ENCODE measurements around the gene PRM1. TPM values are rescaled to one million over a fixed set of nuclear protein-coding genes. Genes with fewer than 3 reads are reported as not detected.

PRM1 gene
- total and polyA plus RNA-seq, 2 of the 8 experiments (the other 6 are each of a cell fraction or from before 2014, with no cell fraction given), result 0.54 to 0.82 TPM

- Histone ChIP-seq H3K14ac (ENCODE audit: insufficient read length) (no peak overlapping the region), H4K5ac (ENCODE audit: insufficient read length, low read depth, low read length) (no peak overlapping the region), H2BK12ac (ENCODE audit: low read depth, low read length) (no peak overlapping the region), H3K23ac (ENCODE audit: insufficient read length) (no peak overlapping the region), H3K18ac (ENCODE audit: extremely low read depth, low read length) (no peak overlapping the region), H3K56ac (replicated peaks; ENCODE audit: insufficient read length, low read depth, low read length) (no peak overlapping the region), H3K4me1 (replicated peaks in 1 of 4; ENCODE audit: control insufficient read depth in 3 of 4, insufficient read depth in 4 of 4, low read length in 3 of 4) (peaks cover 0 to 6% (median 3%) of the 10 kb centered on the region in 4 experiments; a peak in 2 of 7 replicates), H2BK5ac (ENCODE audit: low read depth, low read length) (no peak overlapping the region), H3K36me3 (ENCODE audit: control insufficient read depth in 2 of 4, insufficient read depth in 4 of 4, low read length in 3 of 4) (no peaks in the 10 kb centered on the region), H4K8ac (ENCODE audit: extremely low read depth, insufficient read depth, low read length) (no peak overlapping the region), H3K4me3 (ENCODE audit: extremely low read depth in 1 of 4, insufficient read depth in 2 of 4, low read depth in 3 of 4, low read length in 4 of 4) (no peak overlapping the region), H2AFZ (ENCODE audit: low read length) (no peak overlapping the region), H2BK20ac (ENCODE audit: low read length) (no peak overlapping the region), H3K79me1 (ENCODE audit: low read depth, low read length) (no peaks in the 10 kb centered on the region), H3K27me3 (replicated peaks in 1 of 4; ENCODE audit: control insufficient read depth in 3 of 4, extremely low read depth in 1 of 4, insufficient read depth in 3 of 4, low read length in 3 of 4) (no peaks in the 10 kb centered on the region), H3K9ac (replicated peaks in 1 of 4; ENCODE audit: extremely low read depth in 1 of 4, low read depth in 3 of 4, low read length in 3 of 4) (no peak overlapping the region), H3K27ac (ENCODE audit: low read depth, low read length) (no peak overlapping the region), H4K20me1 (replicated peaks in 1 of 2; ENCODE audit: control insufficient read depth in 1 of 2, insufficient read depth in 2 of 2, low read length in 2 of 2) (no peaks in the 10 kb centered on the region), H2BK120ac (replicated peaks; ENCODE audit: low read depth, low read length) (no peak overlapping the region), H2AK5ac (ENCODE audit: low read depth, low read length) (no peak overlapping the region), H2BK15ac (ENCODE audit: low read length) (no peak overlapping the region), H3K4ac (replicated peaks; ENCODE audit: insufficient read length, low read depth, low read length) (no peak overlapping the region), H3K4me2 (ENCODE audit: insufficient read depth in 1 of 2, low read depth in 2 of 2, low read length in 2 of 2) (no peak overlapping the region), H4K91ac (replicated peaks; ENCODE audit: insufficient read length, low read length) (no peak overlapping the region), H3K79me2 (ENCODE audit: control insufficient read depth in 1 of 2, insufficient read depth in 2 of 2, low read length in 2 of 2) (no peaks in the 10 kb centered on the region), H3K9me3 (ENCODE audit: insufficient read depth in 2 of 2, low read depth in 1 of 2, low read length in 1 of 2) (0 out of 4 replicates have a peak, but pooled peaks cover 0 to 3% of the 10 kb centered on the region in 2 experiments), H3K23me2 (ENCODE audit: low read depth, low read length) (no peaks in the 10 kb centered on the region; the same call in 1 of the 2 replicates)
- POLR2A ChIA-PET (ENCODE audit: partially characterized antibody), result interaction anchor here (3.5 kb wide), 1 partner anchor 12 kb away, joined by 21 read pairs; no protein-coding TSS in a partner anchor
- CTCF ChIA-PET (ENCODE audit: partially characterized antibody), result interaction anchor here (1.0 to 1.4 kb wide), 3 partner anchors 9 to 289 kb away, joined by 3 to 4 read pairs (median 3); partner anchors contain the start of gene SOCS1
- FAIRE-seq (no peak), DNase-seq (ENCODE audit: low read depth in 1 of 2, low spot score in 2 of 2) (no peak)
- TF ChIP-seq GABPA (IDR thresholded peaks at IDR 0.05; ENCODE audit: borderline replicate concordance, insufficient read depth, low read length), result no peak
- WGBS, 2 experiments (ENCODE audit: extremely low coverage in 1 of 2, insufficient coverage in 1 of 2, insufficient read length in 1 of 2, insufficient replicate concordance in 2 of 2, low coverage in 1 of 2, low lambda C conversion rate in 2 of 2, missing lambda C conversion rate in 1 of 2), result 92% methylated on average over 12 of the region's 12 CpGs; no CpG with 5 or more reads in 1 of the 2 experiments
Observed at GRCh38 chr16:11242658-11243057, 38.5 kb downstream of the PRM1 start.

Data from H1 (cell line).